ENCODE results near the gene LAMA1.

The LAMA1 gene

DNA sequence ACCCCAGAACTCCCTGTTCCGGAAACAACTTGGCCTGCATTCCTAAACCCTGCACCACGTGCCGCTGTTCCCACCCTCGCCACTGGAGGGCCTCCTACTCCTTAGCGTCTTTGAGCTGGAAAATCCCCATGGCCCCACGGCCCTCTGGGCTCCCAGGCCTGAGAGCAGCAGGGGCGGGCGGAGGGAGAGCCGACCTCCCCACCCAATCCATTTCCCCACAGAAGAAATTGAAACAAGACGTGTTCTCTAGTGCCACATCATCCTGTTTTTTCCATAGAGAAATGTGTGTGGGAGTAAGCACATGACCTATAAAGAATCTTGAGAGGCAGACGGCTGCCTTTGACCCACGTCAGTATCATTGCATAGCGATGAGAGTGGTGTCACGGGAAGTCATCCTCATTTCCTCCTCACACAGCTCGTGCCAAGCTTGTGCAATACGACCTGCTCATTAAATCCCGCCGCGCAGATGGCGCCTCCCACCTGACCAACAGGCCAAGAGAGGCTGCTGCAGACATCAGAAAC lies 79.2 kb downstream of the LAMA1 start:
- no peak for DNase-seq

DNA sequence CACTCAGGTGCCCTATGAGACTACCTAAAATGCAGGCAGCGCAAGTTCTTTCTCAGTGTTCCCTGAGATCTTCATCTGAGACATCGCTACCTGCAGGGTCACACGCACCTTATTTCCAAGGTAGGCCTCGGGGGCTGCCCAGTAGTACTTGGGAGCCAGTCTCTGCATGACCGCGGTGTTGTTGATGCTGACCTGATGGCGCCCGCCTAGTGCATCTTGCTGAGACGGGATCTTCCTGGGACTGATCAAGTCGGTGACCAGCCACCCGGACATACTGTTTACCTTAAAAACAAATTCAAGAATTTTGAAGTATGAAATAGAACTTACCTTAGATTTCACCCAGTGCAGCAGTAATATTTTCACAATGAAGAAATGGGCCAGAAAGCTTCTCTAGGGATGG lies 80.1 kb downstream of the LAMA1 start:
- no peak for DNase-seq

DNA sequence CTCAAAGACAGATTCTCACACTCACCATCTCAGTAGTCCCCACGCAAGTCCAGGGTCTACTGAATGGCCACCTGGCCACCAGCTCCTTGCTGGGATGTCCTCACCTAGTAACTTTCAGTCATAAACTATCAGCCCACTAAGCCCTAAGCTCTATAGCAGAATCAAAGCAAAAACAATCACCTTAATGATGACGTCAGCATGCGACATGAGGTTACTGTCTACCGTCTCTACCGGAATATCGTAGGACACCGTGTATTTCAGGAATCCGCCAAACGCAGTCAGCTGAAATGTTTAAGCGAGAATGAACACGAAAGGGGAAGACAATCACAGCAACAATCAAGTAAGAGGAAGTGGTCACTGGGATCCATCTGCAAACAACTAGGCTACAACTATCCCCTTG lies 81.8 kb downstream of the LAMA1 start:
- DNase-seq = no peak

DNA sequence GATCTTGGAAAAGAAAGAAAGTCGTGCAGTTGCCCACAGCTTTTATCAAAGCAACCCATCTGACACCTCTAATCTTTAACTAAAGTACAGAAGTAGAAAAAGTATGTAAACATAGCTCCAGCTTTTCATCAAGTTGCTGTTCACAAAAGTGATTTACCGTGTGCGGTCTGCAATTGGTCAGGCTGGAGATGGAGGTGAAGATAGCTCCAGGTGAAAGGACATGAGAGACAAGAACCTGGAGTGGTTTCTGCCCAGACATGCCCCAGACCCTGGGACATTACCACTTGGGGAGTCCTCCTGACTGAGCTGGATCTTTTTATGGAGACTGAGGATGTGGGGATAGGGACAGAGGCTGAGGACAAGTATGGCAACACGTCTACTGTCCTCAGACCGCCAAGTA lies 82.7 kb downstream of the LAMA1 start:
- DNase-seq = no peak

DNA sequence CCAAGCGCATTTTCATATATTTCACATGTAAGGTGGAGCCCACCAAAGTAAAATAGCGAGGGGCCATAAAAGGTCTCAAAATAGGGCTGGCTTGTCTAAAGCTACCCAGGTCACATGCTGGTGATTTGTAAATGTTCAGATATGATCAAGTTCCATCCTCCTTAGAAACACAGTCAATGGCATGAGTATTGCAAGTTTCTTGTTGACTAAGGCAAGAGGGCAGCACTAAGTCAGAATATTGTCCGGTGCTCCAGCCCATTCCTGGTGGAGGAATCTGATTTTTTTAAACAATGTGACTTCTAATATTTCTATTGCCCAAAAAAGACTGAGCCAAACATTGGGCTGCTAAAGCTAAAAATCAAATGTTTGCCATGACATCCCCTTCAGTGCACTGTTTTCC lies 85.1 kb downstream of the LAMA1 start:
- no peak for DNase-seq

DNA sequence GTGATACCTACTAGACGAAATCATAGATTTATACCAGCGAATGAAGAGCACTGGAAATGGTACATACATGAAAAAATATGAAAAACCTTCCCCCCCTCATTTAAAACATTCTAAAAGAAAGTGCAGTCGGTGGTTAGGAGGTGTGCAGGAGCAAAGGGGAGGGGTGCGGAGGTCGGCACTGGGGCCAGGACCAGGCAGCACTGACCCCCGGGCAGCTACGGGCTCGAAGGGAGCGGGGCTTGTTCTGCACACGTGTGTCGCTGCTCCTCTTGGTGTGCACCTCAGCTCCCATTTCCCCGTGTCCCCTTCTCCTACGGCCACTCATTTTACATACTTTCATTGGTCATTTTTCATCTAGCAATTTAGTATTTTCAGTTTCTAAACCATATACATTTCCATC lies 89.0 kb downstream of the LAMA1 start:
- no peak for DNase-seq

DNA sequence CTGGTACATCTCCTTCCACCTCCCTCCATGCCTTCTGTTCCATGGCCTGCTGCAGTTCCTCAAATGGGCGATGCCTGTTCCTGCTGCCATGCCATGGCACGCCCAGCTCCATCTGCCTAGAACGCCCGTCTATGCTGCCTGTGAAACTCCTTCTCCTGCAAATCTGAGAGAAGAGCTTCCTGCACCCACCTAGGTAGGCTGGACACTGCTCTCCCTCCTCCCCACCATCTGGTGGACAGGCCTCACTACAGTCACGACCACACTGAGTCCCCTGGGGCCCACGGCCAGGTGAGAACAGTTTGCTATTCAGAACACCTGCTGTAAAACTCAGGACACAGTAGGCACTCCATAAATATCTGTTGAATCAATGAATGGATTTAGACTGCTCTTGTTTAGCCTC lies 92.4 kb downstream of the LAMA1 start:
- no peak for DNase-seq

DNA sequence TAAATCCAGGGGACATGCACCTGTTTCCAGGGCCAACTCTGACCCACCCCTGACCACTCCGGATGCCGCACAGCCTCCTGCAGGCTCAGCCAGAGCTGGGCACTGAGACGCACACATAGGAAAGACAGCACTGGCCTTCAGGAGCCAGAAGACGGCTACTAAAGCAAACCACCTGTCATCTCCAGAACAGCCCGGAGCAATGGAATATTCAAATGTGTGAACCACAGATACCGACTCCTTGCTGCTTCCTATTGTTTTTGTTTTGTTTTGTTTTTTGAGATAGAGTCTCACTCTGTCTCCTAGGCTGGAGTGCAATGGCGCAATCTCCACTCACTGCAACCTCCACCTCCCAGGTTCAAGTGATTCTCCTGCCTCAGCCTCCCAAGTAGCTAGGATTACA lies 94.0 kb downstream of the LAMA1 start:
- peak; percentile 32 for DNase-seq

DNA sequence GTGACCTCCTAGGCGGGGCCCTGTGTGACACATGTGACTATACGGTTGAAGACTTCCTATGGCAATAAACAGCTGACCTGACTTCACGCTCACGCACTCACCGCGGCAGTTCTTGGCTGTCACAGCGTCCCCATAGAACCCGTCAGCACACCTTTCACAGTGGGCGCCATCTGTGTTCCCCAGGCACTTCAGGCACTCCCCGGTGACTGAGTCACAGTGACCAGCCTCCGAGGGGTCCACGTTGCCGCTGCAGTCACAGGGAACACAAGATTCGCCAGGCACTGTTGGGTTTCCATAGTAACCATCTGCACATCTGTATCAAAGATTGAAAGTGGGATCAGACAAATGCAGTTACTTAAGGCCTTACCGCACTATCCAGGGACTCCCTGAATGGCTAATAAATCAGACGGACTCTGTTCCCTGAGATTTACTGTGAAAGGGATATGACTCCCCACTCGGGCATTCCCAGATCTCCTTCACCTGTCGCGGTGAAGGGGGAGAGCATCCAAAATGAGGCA lies 94.5 kb downstream of the LAMA1 start:
- no peak for DNase-seq

DNA sequence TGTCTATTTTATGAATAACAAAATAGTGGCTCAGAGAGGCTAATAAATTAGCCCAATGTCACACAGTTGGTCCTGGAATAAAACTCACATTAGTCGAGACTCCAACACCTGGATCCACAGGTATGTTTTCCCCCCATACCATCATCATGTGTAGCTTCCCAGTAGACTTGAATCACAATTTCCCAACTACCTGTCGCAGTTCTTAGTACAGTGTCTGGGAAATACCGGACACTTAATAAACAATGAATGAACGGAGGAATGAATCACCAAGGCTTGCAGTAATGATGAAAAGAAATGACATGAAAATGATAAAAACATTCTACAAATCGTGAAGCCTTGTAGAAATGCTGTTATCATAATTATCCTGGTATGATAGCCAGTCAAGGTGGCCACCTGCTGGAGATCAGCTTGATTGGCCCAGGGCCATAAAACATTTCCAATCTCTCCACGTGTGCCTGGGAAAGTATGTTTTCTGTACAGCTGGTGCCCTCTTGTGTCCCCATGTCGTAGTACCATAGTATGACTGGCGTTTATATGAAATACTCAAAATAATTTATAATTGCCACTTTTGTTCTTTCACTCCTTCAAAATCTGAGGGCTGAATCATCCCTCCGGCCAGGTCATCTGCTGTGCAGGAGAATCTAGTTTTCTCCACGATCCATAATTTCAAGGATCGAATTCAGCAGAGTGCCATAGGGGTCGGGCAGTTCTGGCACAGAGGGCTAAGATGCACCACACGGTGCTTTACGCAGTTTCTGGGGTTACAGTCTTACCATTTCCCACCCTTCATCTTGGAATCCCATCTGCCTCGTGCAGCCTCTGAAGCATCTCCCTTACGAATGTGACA lies 95.4 kb downstream of the LAMA1 start:
- peak; percentile 39 for DNase-seq

DNA sequence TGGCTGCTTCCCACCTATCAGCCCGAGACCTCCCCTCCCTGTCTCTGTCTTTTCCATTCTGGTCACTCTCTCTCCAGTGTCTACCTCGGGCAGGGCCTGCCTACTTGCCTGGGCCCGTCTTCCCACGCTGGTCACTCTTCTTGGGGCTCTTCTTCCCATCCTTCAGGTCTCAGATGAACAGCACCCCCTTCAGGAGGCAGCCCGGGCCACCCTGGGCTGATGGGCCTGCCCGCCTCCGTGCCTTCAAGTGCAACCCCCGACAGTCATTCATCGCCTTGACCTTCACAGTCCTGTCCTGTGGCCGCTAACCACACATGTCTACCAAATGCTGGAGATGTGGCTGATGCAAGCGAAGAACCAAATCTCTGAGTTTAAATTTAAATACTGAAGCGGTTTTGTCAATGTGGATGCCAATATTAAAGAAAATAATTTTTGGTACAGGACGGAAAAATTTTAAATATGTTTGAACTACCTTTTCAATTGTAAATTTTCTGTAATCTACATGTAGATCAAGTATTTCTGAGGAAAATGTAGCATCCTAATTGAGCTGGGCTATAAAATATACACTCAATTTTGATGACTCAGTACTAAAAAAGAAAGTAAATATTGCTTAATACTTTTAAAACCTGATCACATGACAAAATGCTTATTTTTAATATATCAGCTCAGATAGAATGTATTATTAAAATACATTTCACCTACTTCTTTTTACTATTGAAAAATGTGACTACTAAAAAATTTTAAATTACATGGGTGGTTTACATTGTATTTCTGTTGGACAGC lies 96.4 kb downstream of the LAMA1 start:
- no peak for DNase-seq

DNA sequence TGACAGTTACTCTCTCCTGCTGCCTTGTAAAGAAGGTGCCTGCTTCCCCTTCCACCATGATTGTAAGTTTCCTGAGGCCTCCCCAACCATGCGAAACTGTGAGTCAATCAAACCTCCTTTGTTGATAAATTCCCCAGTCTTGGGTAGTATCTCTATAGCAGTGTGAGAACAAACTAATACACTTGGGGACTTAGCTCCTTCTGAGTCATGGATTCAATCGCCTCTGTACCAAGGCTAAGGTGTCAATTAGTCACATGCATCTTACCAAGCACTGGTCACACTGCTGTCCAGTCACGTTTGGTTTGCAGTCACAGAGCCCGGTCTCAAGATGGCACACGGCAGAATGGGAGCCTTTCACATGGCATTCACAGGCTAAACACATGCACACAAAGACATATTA lies 100.6 kb downstream of the LAMA1 start:
- no peak for DNase-seq

DNA sequence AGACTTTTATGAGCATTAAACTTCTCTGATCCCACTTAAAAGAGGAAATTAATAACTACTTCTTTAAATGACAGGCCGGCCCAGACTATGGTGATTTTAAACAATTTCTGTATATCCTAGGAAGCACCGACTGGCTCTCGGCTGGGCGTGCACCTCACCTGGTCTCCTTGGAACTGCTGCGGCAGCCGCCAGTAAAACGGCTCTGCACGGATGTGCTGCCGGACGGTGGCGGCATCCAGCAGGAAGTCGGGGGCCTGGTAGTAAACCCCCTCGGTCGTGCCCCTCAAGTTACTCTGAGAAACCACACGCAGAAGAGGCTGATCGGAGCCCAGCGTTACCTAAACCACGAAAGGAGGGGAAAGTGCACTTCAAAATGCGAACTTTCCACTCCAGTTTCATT lies 106.5 kb downstream of the LAMA1 start:
- no peak for DNase-seq

DNA sequence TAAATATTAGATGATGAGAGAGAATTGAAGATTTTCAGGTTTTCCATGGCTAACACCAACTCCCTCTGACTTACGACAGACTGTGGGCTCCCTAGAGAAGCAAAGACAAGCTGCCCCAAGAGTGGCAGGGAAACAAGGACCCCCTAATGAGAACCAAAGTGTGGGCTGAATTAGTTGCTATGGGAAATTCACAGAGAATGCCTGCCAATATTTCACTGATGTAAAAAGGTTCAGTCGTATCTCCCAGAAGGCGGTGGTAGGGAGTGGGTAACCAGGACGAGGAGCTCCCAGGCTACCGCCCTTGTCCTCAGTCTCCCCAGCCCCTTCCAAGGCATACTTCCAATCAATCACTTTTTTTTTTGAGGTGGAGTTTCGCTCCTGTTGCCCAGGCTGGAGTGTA lies 113.6 kb downstream of the LAMA1 start:
- DNase-seq = no peak

DNA sequence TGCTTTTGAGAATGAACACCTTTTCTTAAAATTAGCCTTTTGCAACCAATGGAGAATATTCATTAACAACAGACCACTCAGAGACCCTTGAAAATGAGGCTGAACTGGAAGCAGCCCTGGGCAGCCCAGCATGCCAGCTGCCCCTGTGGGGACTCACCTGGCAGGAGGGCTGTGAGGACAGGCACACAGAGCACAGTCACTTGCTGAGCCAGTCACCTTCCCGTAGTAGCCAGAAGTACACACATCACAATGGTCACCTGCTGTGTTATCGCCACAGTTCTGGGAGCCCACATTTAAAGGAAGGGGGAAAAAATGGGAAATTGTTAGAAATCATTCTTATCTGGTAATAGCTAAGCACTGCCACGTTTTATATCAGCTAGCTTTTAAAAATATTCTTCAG lies 115.5 kb downstream of the LAMA1 start:
- DNase-seq = no peak

DNA sequence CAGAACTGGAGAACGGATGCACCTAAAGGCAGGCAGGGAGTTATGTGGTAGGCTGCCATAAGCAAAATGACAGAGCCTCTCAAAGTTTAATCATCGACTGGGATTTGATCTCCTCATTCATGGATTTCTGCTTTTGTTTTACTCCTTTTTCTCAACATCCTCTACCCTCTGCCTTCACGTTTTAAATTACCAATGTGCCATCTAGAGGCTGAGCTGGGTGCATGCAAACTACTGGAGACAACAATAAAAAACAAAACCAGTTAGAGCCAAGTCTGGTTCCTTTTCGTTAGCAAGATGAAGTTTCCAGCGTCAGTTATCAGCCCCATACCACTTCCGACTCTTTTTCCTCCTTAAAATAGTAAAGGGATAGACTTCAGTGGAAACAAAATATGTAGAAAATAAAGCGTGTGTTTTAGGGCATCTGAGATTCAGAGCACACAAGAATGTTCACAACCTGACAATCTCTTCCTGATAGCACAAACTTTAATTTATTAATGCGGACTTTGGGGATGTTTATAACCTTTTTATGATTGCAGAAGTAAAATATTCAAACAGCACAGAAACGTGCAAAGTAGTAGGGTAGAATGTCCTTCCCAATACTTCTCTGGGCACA lies 117.0 kb downstream of the LAMA1 start:
- DNase-seq = peak; percentile 21

DNA sequence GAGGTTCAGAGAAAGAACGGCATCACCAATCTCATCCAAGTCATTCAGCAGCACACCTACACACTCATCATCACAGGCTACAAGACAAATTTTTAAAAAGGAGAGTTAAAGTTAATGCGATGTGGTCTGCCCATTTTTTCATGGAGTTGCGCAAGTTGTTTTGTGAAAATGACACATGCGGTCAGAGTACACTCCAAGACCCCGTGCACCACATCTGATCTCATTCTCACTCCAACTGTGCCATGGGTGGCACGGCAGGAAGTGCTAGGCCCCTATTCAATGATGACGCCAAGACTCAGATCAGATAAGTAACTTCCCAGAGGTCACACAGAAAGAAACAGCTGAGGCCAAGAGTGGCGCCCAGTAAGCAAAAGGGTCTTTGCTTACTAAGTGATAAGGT lies 119.8 kb downstream of the LAMA1 start:
- no peak for DNase-seq

DNA sequence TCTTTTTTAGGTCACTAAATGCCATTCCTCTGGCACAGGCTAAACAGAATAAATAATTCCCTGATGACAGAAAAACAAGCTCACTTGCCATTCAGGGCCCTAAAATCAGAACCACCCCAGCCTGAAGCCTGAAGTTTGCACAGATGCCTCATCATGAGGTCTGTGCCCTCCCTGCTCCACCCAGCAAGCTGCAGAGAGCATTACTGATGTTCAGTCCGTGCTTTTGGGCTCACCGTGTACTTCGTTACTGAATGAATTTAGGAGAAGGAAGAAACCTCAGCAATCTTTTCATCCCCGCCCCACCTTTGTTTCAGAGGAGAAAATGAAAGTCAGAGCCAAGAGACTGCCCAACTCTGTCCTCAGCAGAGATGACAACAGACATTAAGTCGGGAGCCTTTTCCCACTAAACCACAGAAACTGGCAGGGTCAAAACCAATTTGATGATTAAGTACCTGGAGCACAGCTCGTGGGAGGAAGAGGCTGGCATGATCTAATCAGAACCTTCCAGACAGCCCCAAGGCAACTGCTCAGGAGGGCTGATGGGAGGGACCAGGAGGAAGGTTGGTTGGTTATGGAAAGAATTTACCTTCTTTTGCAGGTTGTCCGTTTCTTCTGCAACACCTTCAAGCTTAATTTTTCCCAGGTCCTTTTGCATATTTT lies 122.7 kb downstream of the LAMA1 start:
- DNase-seq = no peak

DNA sequence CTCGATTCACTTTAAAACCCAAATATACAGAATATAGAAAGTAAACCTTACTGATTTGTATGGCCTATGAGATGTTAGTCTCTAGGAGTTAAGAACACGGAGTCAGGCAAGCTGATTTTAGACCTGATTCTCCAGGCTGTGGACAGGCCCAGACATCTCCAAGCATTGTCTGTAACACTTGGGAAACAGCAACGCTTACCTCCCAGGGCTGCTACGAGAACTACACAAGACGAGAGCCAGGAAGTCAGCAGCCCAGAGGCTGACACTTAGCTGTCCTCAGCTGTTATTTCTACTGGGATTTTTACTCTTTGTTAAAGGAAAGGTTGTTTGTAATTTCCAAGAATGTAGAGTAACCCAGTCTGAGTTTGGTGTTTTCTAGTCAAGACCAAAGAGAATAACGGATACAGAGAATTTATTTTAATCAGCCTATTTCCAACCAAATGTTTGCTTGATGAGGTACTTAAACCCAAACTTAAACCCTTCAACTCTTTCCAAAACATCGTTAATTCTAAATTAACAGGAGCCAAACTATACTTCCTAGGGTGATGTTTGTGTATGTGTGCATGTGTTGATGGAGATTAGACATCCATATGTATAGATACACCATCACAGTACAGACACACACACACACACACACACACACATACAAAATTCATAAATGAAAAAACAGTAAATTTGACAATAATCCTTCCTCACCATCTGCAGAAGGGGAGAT lies 123.4 kb downstream of the LAMA1 start:
- no peak for DNase-seq

DNA sequence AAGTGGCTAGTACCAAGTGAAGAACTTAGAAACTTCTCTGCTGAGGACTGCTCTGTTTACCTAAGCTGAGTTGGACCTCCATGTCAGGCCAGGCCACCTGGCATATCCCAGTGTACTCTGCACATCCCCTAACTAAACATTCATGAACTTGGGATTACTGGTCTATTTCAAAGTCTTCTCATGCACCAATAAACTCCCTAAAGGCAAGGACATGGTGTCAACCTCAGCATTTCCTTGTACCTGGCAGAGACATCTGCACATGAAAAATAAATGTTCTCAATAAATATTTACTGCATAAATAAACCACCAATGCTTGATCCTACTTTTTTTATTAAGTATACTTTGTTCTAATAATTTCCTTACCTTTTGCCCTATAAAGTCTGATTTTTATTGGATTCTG lies 124.8 kb downstream of the LAMA1 start:
- DNase-seq = no peak

DNA sequence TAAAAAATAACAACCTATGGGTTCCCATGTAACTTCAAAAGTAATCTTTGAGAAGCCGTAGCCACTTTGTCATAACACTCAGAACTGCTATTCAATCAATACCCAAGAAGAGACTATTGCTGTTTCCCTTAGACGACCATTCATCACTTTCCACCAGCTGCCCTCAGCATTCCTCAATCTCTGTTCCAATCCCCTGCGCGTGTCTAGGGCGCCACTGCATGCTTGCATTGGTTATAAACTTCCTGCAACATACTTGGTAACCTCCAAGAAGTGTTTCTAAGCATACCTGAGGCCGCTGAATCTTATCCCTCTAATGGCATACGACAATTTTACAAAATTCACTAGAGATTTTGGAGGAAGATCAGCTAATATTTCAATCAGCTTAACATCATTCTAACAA lies 134.2 kb downstream of the LAMA1 start:
- no peak for DNase-seq

DNA sequence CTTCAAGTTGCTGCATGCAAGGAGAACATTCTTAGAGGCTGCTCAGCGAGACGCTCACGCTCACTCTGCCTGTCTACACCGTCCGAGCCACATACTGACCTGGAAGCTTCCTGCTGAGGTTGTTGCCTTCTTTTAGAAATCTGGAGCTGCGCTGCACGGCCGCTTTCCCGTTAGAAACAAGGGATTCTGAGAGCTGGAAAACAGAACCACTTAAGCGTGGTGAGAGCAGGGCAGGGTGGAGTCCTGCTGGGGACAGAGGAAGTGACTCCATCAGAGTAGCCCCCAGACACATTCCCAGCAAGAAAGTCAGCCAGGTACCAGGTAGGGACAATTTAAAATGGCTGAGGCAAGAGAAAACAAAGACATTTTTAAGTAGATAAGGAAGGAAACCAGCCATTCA lies 135.2 kb downstream of the LAMA1 start:
- no peak for DNase-seq
